ENCODE measurements around the gene RNLS. TPM values are rescaled to one million over a fixed set of nuclear protein-coding genes. Genes with fewer than 3 reads are reported as not detected.

The RNLS gene
- polyA plus RNA-seq, 3 donors: 3.3 to 3.9 (median 3.7) TPM

DNA sequence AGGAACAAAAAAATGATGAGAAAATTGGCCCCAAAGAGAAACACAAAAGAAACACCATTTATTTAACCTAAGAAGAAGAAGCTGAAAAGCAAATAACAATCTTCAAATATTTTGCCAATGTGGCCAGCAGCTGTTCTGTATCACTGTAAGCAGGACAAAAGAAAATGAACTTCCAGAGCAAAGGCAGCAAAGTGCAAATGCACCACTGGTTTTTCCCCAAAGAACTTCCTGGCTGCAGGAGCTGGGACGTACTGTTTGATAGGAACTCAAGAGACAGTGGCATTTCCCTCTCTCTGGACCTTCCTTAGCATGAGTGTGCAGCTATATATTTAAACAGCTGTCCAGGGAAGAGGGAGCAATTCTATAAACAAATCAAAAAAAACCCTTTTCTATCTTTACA lies 60.4 kb downstream of the RNLS start:
- Histone ChIP-seq H3K36me3 (replicated peaks in 1 of 2; ENCODE audit: control insufficient read depth in 1 of 2, insufficient read depth in 2 of 2, low read length in 2 of 2) (no peaks in the 10 kb centered on the region), H3K9ac (ENCODE audit: insufficient read depth, low read length, poor library complexity, severe bottlenecking) (no peak overlapping the region), H3K4me1 (ENCODE audit: control insufficient read depth in 1 of 2, insufficient read depth in 2 of 2, low read length in 2 of 2) (no peaks in the 10 kb centered on the region), H3K4me2 (replicated peaks; ENCODE audit: extremely low read depth, low read length, poor library complexity, severe bottlenecking) (no peak overlapping the region), H3K27ac (ENCODE audit: low read depth in 1 of 2, low read length in 2 of 2) (no peak overlapping the region), H4K20me1 (ENCODE audit: insufficient read depth, low read length) (no peaks in the 10 kb centered on the region), H3K4me3 (replicated peaks in 1 of 3; ENCODE audit: low read depth in 2 of 3, low read length in 3 of 3) (no peak overlapping the region), H2AFZ (ENCODE audit: insufficient read depth, low read depth, low read length, poor library complexity, severe bottlenecking) (no peak overlapping the region), H3K9me3 (replicated peaks in 1 of 2; ENCODE audit: control insufficient read depth in 1 of 2, insufficient read depth in 1 of 2, low read length in 2 of 2) (no peaks in the 10 kb centered on the region), H3K79me2 (ENCODE audit: insufficient read depth, low read length) (no peaks in the 10 kb centered on the region), H3K27me3 (ENCODE audit: control insufficient read depth in 2 of 2, insufficient read depth in 2 of 2, low read length in 2 of 2) (no peaks in the 10 kb centered on the region)
- Mint-ChIP-seq H3K4me1 (no peaks in the 10 kb centered on the region), H3K4me3 (no peak overlapping the region), H3K36me3 (no peaks in the 10 kb centered on the region), H3K27me3 (ENCODE audit: low read depth in 3 of 3) (no peaks in the 10 kb centered on the region), H3K9me3 (no peaks in the 10 kb centered on the region), H3K27ac (no peak overlapping the region)
- DNase-seq: no peak
- intact Hi-C loops (cut with micrococcal nuclease): no loop called here
- no CpG with 5 or more reads among the region's 1 CpG for WGBS (ENCODE audit: insufficient coverage)
- TF ChIP-seq, protein P1, sequence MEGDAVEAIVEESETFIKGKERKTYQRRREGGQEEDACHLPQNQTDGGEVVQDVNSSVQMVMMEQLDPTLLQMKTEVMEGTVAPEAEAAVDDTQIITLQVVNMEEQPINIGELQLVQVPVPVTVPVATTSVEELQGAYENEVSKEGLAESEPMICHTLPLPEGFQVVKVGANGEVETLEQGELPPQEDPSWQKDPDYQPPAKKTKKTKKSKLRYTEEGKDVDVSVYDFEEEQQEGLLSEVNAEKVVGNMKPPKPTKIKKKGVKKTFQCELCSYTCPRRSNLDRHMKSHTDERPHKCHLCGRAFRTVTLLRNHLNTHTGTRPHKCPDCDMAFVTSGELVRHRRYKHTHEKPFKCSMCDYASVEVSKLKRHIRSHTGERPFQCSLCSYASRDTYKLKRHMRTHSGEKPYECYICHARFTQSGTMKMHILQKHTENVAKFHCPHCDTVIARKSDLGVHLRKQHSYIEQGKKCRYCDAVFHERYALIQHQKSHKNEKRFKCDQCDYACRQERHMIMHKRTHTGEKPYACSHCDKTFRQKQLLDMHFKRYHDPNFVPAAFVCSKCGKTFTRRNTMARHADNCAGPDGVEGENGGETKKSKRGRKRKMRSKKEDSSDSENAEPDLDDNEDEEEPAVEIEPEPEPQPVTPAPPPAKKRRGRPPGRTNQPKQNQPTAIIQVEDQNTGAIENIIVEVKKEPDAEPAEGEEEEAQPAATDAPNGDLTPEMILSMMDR (IDR thresholded peaks at IDR 0.05): no peak

DNA sequence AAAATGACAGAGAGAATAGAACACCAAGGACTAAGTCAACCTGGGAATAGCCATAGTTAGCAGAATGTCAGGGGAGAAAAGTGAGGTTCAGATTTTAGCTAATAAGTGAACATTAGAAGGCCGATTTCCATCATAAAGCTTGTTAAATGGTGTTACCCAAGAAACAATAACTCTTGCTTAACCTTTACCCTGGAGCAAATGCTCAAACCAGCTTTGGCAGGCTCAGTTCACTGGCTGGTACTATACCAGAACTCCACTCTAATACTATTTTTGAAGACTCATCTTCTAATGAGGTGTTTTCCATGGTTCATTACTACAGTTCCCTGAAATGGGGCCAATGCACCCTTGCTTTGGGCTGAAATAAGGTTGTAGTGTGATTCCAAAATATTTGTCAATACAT lies 61.3 kb downstream of the RNLS start:
- H3K4me1 Mint-ChIP-seq: no peaks in the 10 kb centered on the region
- Histone ChIP-seq H3K9me3 (replicated peaks in 1 of 2; ENCODE audit: control insufficient read depth in 1 of 2, insufficient read depth in 1 of 2, low read length in 2 of 2) (no peaks in the 10 kb centered on the region), H4K20me1 (ENCODE audit: insufficient read depth, low read length) (no peaks in the 10 kb centered on the region), H3K27me3 (ENCODE audit: control insufficient read depth in 2 of 2, insufficient read depth in 2 of 2, low read length in 2 of 2) (no peaks in the 10 kb centered on the region), H2AFZ (ENCODE audit: insufficient read depth, low read depth, low read length, poor library complexity, severe bottlenecking) (no peak overlapping the region), H3K27ac (ENCODE audit: low read depth in 1 of 2, low read length in 2 of 2) (no peak overlapping the region), H3K36me3 (replicated peaks in 1 of 2; ENCODE audit: control insufficient read depth in 1 of 2, insufficient read depth in 2 of 2, low read length in 2 of 2) (no peaks in the 10 kb centered on the region), H3K79me2 (ENCODE audit: insufficient read depth, low read length) (no peaks in the 10 kb centered on the region), H3K4me3 (replicated peaks in 1 of 3; ENCODE audit: low read depth in 2 of 3, low read length in 3 of 3) (no peak overlapping the region), H3K9ac (ENCODE audit: insufficient read depth, low read length, poor library complexity, severe bottlenecking) (no peak overlapping the region), H3K4me2 (replicated peaks; ENCODE audit: extremely low read depth, low read length, poor library complexity, severe bottlenecking) (no peak overlapping the region), H3K4me1 (ENCODE audit: control insufficient read depth in 1 of 2, insufficient read depth in 2 of 2, low read length in 2 of 2) (no peaks in the 10 kb centered on the region)
- no peaks in the 10 kb centered on the region for H3K36me3 Mint-ChIP-seq
- no peaks in the 10 kb centered on the region for H3K27me3 Mint-ChIP-seq (ENCODE audit: low read depth in 3 of 3)
- intact Hi-C loops (cut with micrococcal nuclease): no loop called here
- H3K4me3 Mint-ChIP-seq: no peak overlapping the region
- H3K27ac Mint-ChIP-seq: no peak overlapping the region
- no peaks in the 10 kb centered on the region for H3K9me3 Mint-ChIP-seq
- TF ChIP-seq, protein P1 (IDR thresholded peaks at IDR 0.05): no peak
- DNase-seq: no peak
- no CpG with 5 or more reads among the region's 1 CpG for WGBS (ENCODE audit: insufficient coverage)

Data from CD14-positive monocyte (primary cell).